ENCODE results near the gene HOXA6. TPM values are rescaled to one million over a fixed set of nuclear protein-coding genes. Genes with fewer than 3 reads are reported as not detected.

HOXA6 gene
- total RNA-seq (not detected), total RNA-seq (0 to 0.60 (median 0.04) reads per million in 172 experiments)
- not detected for polyA plus RNA-seq (2013, experiment 1 of 2)
- polyA plus RNA-seq (2013, experiment 2 of 2): 0.05 TPM

GRCh38 chr7:27147199-27148030 is at the start of gene HOXA6:
HOXA6 (minus strand) TSS chr7:27147774; CDS start chr7:27147749, 25 bp downstream.
- peaks cover 81% of the 10 kb centered on the region for H3K27me3 Mint-ChIP-seq
- peak in 2 of 14 experiments; percentile 15 to 31 for DNase-seq
- H3K9me3 Mint-ChIP-seq: no peaks in the 10 kb centered on the region
- intact Hi-C loops (cut with DNase I, micrococcal nuclease): no loop called here
- peaks cover 66 to 82% of the 10 kb centered on the region in 2 experiments for H3K27me3 ChIP-seq (ENCODE audit: control insufficient read depth in 1 of 2, insufficient read depth in 2 of 2, low read length in 2 of 2)
- POLR2A ChIA-PET: interaction anchor here (0.9 kb wide), 1 partner anchor 19 kb away, joined by 3 read pairs; no protein-coding TSS in a partner anchor
- peaks cover 31% of the 10 kb centered on the region for H3K4me1 Mint-ChIP-seq (ENCODE audit: low read depth)
- peak within 1 kb of the TSS; percentile 65 for H3K4me3 Mint-ChIP-seq
- H3K36me3 Mint-ChIP-seq (ENCODE audit: low read depth): no peaks in the 10 kb centered on the region
- CTCF ChIA-PET: interaction anchor here (1.6 to 4.0 kb wide), 2 partner anchors 13 to 15 kb away, joined by 5 to 51 read pairs; no protein-coding TSS in a partner anchor
- H3K4me1 ChIP-seq (ENCODE audit: insufficient read depth, low read length): peaks cover 37% of the 10 kb centered on the region
- H3K9me3 ChIP-seq (ENCODE audit: control insufficient read depth in 1 of 2, insufficient read depth in 1 of 2, low read length in 2 of 2): peaks cover 0 to 59% of the 10 kb centered on the region in 2 experiments
- no peak within 1 kb of the TSS for H3K4me3 ChIP-seq (ENCODE audit: low read length)
- no peak within 1 kb of the TSS for H3K27ac ChIP-seq (ENCODE audit: low read depth in 1 of 2, low read length in 2 of 2)
- ATAC-seq (ENCODE audit: poor library complexity): no peak
- TF ChIP-seq, protein P1, sequence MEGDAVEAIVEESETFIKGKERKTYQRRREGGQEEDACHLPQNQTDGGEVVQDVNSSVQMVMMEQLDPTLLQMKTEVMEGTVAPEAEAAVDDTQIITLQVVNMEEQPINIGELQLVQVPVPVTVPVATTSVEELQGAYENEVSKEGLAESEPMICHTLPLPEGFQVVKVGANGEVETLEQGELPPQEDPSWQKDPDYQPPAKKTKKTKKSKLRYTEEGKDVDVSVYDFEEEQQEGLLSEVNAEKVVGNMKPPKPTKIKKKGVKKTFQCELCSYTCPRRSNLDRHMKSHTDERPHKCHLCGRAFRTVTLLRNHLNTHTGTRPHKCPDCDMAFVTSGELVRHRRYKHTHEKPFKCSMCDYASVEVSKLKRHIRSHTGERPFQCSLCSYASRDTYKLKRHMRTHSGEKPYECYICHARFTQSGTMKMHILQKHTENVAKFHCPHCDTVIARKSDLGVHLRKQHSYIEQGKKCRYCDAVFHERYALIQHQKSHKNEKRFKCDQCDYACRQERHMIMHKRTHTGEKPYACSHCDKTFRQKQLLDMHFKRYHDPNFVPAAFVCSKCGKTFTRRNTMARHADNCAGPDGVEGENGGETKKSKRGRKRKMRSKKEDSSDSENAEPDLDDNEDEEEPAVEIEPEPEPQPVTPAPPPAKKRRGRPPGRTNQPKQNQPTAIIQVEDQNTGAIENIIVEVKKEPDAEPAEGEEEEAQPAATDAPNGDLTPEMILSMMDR (IDR thresholded peaks at IDR 0.05): no peak
- no peak within 1 kb of the TSS for H3K27ac Mint-ChIP-seq
- H3K36me3 ChIP-seq (ENCODE audit: insufficient read depth, low read length): no peaks in the 10 kb centered on the region

GRCh38 chr7:27196287-27196767 is 48.8 kb upstream of the HOXA6 start:
- H3K9me3 Mint-ChIP-seq: no peaks in the 10 kb centered on the region
- H3K36me3 ChIP-seq (ENCODE audit: insufficient read depth, low read length): no peaks in the 10 kb centered on the region
- peaks cover 43% of the 10 kb centered on the region for H3K4me1 Mint-ChIP-seq (ENCODE audit: low read depth)
- H3K4me3 Mint-ChIP-seq: peak overlapping the region; percentile 57
- H3K4me3 ChIP-seq (ENCODE audit: low read length): no peak overlapping the region
- intact Hi-C loops (cut with DNase I, micrococcal nuclease): loop anchor here (1.0 to 10.0 kb wide), 15 partner anchors 44 to 988 kb away; partner anchors contain the start of genes HIBADH (in 2 of the 2), HOXA3 (in 1 of the 2), JAZF1 (in 1 of the 2) and TAX1BP1 (in 1 of the 2)
- peaks cover 0 to 26% of the 10 kb centered on the region in 2 experiments for H3K9me3 ChIP-seq (ENCODE audit: control insufficient read depth in 1 of 2, insufficient read depth in 1 of 2, low read length in 2 of 2)
- ChIA-PET CTCF (interaction anchor here (0.6 to 2.4 kb wide), 21 partner anchors 10 to 1304 kb away, joined by 3 to 17 read pairs (median 4); partner anchors contain the start of gene HOXA11), POLR2A (interaction anchor here (0.7 to 1.3 kb wide), 3 partner anchors 9 to 824 kb away, joined by 3 to 8 read pairs (median 3); no protein-coding TSS in a partner anchor)
- no peaks in the 10 kb centered on the region for H3K36me3 Mint-ChIP-seq (ENCODE audit: low read depth)
- peaks cover 88% of the 10 kb centered on the region for H3K27me3 Mint-ChIP-seq
- DNase-seq (peak; percentile 75 to 89 (median 83)), ATAC-seq (ENCODE audit: poor library complexity) (peak; percentile 51)
- peaks cover 80 to 88% of the 10 kb centered on the region in 2 experiments for H3K27me3 ChIP-seq (ENCODE audit: control insufficient read depth in 1 of 2, insufficient read depth in 2 of 2, low read length in 2 of 2)
- H3K27ac Mint-ChIP-seq: no peak overlapping the region
- TF ChIP-seq, protein P1 (IDR thresholded peaks at IDR 0.05): peak; percentile 84
- no peak overlapping the region for H3K27ac ChIP-seq (ENCODE audit: low read depth in 1 of 2, low read length in 2 of 2)
- H3K4me1 ChIP-seq (ENCODE audit: insufficient read depth, low read length): peaks cover 53% of the 10 kb centered on the region

DNA sequence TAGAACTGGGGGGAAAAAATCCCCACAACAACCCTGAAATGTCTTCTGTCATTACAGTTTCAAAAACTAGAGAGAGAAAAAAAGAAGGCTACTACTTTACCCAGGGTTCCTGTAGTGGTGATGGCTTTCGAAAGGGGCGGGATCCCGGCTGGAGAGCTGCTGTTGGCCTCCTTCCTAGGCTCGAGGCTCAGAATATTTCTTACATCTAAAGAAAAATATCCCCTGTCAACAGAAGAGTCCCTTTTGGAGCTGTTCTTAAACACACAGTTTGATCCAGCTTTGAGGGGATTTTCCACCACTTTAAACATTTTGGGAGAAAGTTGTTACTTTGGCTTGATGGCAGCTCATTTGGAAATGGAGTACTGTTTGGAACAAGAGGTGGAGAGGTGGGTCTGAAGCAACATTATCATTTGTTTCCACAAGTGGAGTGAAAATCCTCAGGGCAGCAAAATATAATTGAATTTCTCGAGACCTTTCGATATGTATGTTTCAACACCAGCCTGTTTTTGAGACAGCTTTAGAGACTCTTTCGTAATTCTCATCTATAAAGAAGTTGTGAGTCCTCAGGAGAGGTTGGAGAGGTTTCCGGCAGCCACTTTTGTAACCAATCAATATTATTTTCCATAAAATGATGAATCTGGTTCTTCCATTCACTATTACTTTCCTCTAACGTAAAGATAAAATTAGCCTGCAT is 47.3 kb upstream of the HOXA6 start:
- peaks cover 0 to 26% of the 10 kb centered on the region in 2 experiments for H3K9me3 ChIP-seq (ENCODE audit: control insufficient read depth in 1 of 2, insufficient read depth in 1 of 2, low read length in 2 of 2)
- intact Hi-C loops (cut with DNase I, micrococcal nuclease): loop anchor here (2.0 to 10.0 kb wide), 10 partner anchors 43 to 990 kb away; partner anchors contain the start of genes HIBADH (in 2 of the 2), HOXA3 (in 1 of the 2), JAZF1 (in 1 of the 2) and TAX1BP1 (in 1 of the 2)
- no peak overlapping the region for H3K27ac ChIP-seq (ENCODE audit: low read depth in 1 of 2, low read length in 2 of 2)
- Mint-ChIP-seq H3K27ac (no peak overlapping the region), H3K9me3 (no peaks in the 10 kb centered on the region), H3K27me3 (peaks cover 92% of the 10 kb centered on the region), H3K4me3 (no peak overlapping the region), H3K4me1 (ENCODE audit: low read depth) (peaks cover 41% of the 10 kb centered on the region), H3K36me3 (ENCODE audit: low read depth) (no peaks in the 10 kb centered on the region)
- ATAC-seq (ENCODE audit: poor library complexity): no peak
- H3K36me3 ChIP-seq (ENCODE audit: insufficient read depth, low read length): no peaks in the 10 kb centered on the region
- TF ChIP-seq, protein P1 (IDR thresholded peaks at IDR 0.05): no peak
- H3K27me3 ChIP-seq (ENCODE audit: control insufficient read depth in 1 of 2, insufficient read depth in 2 of 2, low read length in 2 of 2): peaks cover 84 to 91% of the 10 kb centered on the region in 2 experiments
- ChIA-PET CTCF (interaction anchor here (1.2 to 2.4 kb wide), 6 partner anchors 15 to 902 kb away, joined by 3 to 17 read pairs (median 5); no protein-coding TSS in a partner anchor), POLR2A (interaction anchor here (1.0 kb wide), 1 partner anchor 9 kb away, joined by 4 read pairs; no protein-coding TSS in a partner anchor)
- no peak overlapping the region for H3K4me3 ChIP-seq (ENCODE audit: low read length)
- peaks cover 43% of the 10 kb centered on the region for H3K4me1 ChIP-seq (ENCODE audit: insufficient read depth, low read length)
- DNase-seq: no peak

Data from CD4-positive, alpha-beta T cell (primary cell).